HepG2 (cell line): ENCODE data around the gene RAP1GAP2. TPM values are rescaled to one million over a fixed set of nuclear protein-coding genes. Genes with fewer than 3 reads are reported as not detected.

Source experiments
- ARNT2 ChIP-seq: sonication (generic); formaldehyde crosslinking; IDR thresholded peaks from 2 replicates; pipeline ENCODE4 v1.8.0; 2022; ENCODE audit warnings: mild to moderate bottlenecking, low read depth, missing genetic modification reagents, moderate library complexity
- ATF4 ChIP-seq, 2 experiments: fragments of 450-650 bp in 1 of 2; sonication (generic) in 1 of 2; formaldehyde crosslinking; IDR thresholded peaks; 2 replicates each; pipeline versions ENCODE4 v1.5.0 to v1.8.0; 2020 to 2022; ENCODE audit warnings: mild to moderate bottlenecking in 1 of 2, missing genetic modification reagents in 1 of 2
- BRF2 ChIP-seq: sonication (generic); formaldehyde crosslinking; IDR thresholded peaks from 2 replicates; pipeline ENCODE4 v1.8.1; 2022; ENCODE audit warnings: mild to moderate bottlenecking, missing genetic modification reagents
- FOXC1 ChIP-seq: sonication (generic); formaldehyde crosslinking; IDR thresholded peaks from 2 replicates; pipeline ENCODE4 v1.8.0; 2022; ENCODE audit warnings: mild to moderate bottlenecking, missing genetic modification reagents, borderline replicate concordance
- HNRNPUL1 ChIP-seq: fragments of 200-400 bp; formaldehyde crosslinking; IDR thresholded peaks from 2 replicates; pipeline ENCODE4 v1.6.1; 2017; ENCODE audit warnings: low read depth, mild to moderate bottlenecking, low read length, moderate library complexity
- IRF2 ChIP-seq: IDR thresholded peaks from 2 replicates; pipeline ENCODE4 v1.6.1; 2018; ENCODE audit warnings: missing genetic modification reagents, missing compliant biosample characterization
- KDM5A ChIP-seq: fragments of 200-600 bp; sonication (generic); IDR thresholded peaks from 2 replicates; pipeline ENCODE4 v1.7.0; 2018; ENCODE audit warnings: antibody characterized with exemption, mild to moderate bottlenecking, low read length, borderline replicate concordance
- MBNL3 ChIP-seq: fragments of 250-450 bp; sonication (Bioruptor Pico); conservative IDR thresholded peaks from 2 replicates; pipeline ENCODE4 v1.8.0; 2022; ENCODE audit warnings: mild to moderate bottlenecking, inconsistent platforms
- NKX3-1 ChIP-seq: sonication (generic); formaldehyde crosslinking; IDR thresholded peaks from 2 replicates; pipeline ENCODE4 v1.5.0; 2020; ENCODE audit warnings: missing genetic modification reagents
- PRPF4 ChIP-seq: fragments of 200-400 bp; formaldehyde crosslinking; IDR thresholded peaks from 2 replicates; pipeline ENCODE4 v1.6.1; 2016; ENCODE audit warnings: low read length, low read depth; ENCODE audit not compliant: poor library complexity, severe bottlenecking
- RBM22 ChIP-seq: fragments of 200-400 bp; formaldehyde crosslinking; optimal IDR thresholded peaks from 2 replicates; pipeline ENCODE3; 2017; ENCODE audit warnings: mild to moderate bottlenecking, low read length, moderate library complexity
- SOX6 ChIP-seq, 2 experiments: fragments of 450-650 bp in 1 of 2; sonication (generic) in 1 of 2; formaldehyde crosslinking in 1 of 2; IDR thresholded peaks; 2 replicates each; pipeline versions ENCODE4 v1.4.0 to v1.6.1; 2017 to 2020; ENCODE audit warnings: antibody characterized with exemption in 1 of 2, mild to moderate bottlenecking in 1 of 2, missing genetic modification reagents in 1 of 2
- TCF7L2 ChIP-seq: IDR thresholded peaks from 2 replicates; pipeline ENCODE4 v1.6.1; 2011; ENCODE audit warnings: mild to moderate bottlenecking, low read depth, low read length, moderate library complexity
- TSC22D2 ChIP-seq: sonication (generic); formaldehyde crosslinking; IDR thresholded peaks from 2 replicates; pipeline ENCODE4 v1.5.1; 2020; ENCODE audit warnings: missing genetic modification reagents, mild to moderate bottlenecking, borderline replicate concordance
- ZBTB3 ChIP-seq: sonication (generic); formaldehyde crosslinking; IDR thresholded peaks from 2 replicates; pipeline ENCODE4 v1.4.0; 2020; ENCODE audit warnings: low read depth, mild to moderate bottlenecking, moderate library complexity, missing genetic modification reagents, borderline replicate concordance
- ZFP36L2 ChIP-seq: sonication (generic); formaldehyde crosslinking; IDR thresholded peaks from 2 replicates; pipeline ENCODE4 v1.4.0; 2020; ENCODE audit warnings: missing genetic modification reagents
- ZKSCAN1 ChIP-seq: fragments of 150-350 bp; IDR thresholded peaks from 2 replicates; pipeline ENCODE4 v1.6.1; 2014; ENCODE audit warnings: low read length
- ZNF326 ChIP-seq: sonication (generic); formaldehyde crosslinking; IDR thresholded peaks from 2 replicates; pipeline ENCODE4 v1.4.0; 2020; ENCODE audit warnings: missing genetic modification reagents, borderline replicate concordance
- ZNF598 ChIP-seq: sonication (generic); formaldehyde crosslinking; IDR thresholded peaks from 2 replicates; pipeline ENCODE4 v1.5.1; 2020; ENCODE audit warnings: mild to moderate bottlenecking, missing genetic modification reagents, borderline replicate concordance
- ZSCAN12 ChIP-seq: sonication (generic); formaldehyde crosslinking; IDR thresholded peaks from 2 replicates; pipeline ENCODE4 v1.9.0; 2021; ENCODE audit warnings: mild to moderate bottlenecking, missing genetic modification reagents
- ZSCAN9 ChIP-seq: IDR thresholded peaks from 2 replicates; pipeline ENCODE4 v1.6.1; 2016; ENCODE audit warnings: borderline replicate concordance
- ZZZ3 ChIP-seq: sonication (generic); formaldehyde crosslinking; IDR thresholded peaks from 2 replicates; pipeline ENCODE4 v1.4.0; 2020; ENCODE audit warnings: missing genetic modification reagents, mild to moderate bottlenecking, borderline replicate concordance
- polyA plus RNA-seq, 8 experiments: library from polyadenylated mRNA; depleted of rRNA in 3 of 8; stranded (reverse) in 7 of 8; unstranded in 1 of 8; fragments of >200 nt; fragmentation: Illumina TruSeq in 4 of 8; extraction: Trizol in 4 of 8; gene quantifications; 2 replicates each; pipeline versions ENCODE4 v1.2.1 to v1.2.3, GENCODE V29; 2011 to 2016; ENCODE audit warnings: low read depth in 4 of 8, missing spikeins in 1 of 8, mixed read lengths in 1 of 8; ENCODE audit not compliant: insufficient read depth in 1 of 8
- total RNA-seq, 5 experiments: library from RNA; depleted of rRNA; stranded (reverse); fragments of >200 nt; fragmentation: Illumina TruSeq; extraction: Trizol; gene quantifications; 2 replicates each; pipeline ENCODE4 v1.2.3, GENCODE V29; 2016; ENCODE audit warnings: low read depth in 1 of 5
- TF ChIP-seq, protein P1 (sequence below): sonication (generic); formaldehyde crosslinking; IDR thresholded peaks from 2 replicates; pipeline ENCODE4 v1.9.0; 2021; ENCODE audit warnings: missing genetic modification reagents, mild to moderate bottlenecking, borderline replicate concordance
- TF ChIP-seq, protein P2 (sequence below): sonication (generic); formaldehyde crosslinking; IDR thresholded peaks from 2 replicates; pipeline ENCODE4 v1.8.1; 2023; ENCODE audit warnings: missing genetic modification reagents, inconsistent platforms, borderline replicate concordance
- TF ChIP-seq, protein P3 (sequence below): sonication (generic); formaldehyde crosslinking; IDR thresholded peaks from 2 replicates; pipeline ENCODE4 v1.4.0; 2020; ENCODE audit warnings: missing genetic modification reagents

The RAP1GAP2 gene
- total and polyA plus RNA-seq, 2 of the 13 experiments (the other 11 are each of a cell fraction or from before 2014, with no cell fraction given), result 10.9 to 12.0 TPM

GRCh38 chr17:3048727-3049471 is 252.7 kb downstream of the RAP1GAP2 start (continued):
- TF ChIP-seq ZZZ3 (CRISPR knock-in tag) (no peak), HNRNPUL1 (no peak), KDM5A (peak; percentile 68), NKX3-1 (CRISPR knock-in tag) (no peak), BRF2 (no peak), ZNF598 (CRISPR knock-in tag) (no peak), ZSCAN9 (CRISPR knock-in tag) (no peak), ZBTB3 (CRISPR knock-in tag) (no peak), TSC22D2 (CRISPR knock-in tag) (no peak), RBM22 (no peak), IRF2 (CRISPR knock-in tag) (peak; percentile 13; the same call in 1 of the 2 replicates), ZSCAN12 (CRISPR knock-in tag) (no peak), ZFP36L2 (CRISPR knock-in tag) (no peak), MBNL3 (CRISPR knock-in tag) (no peak), ATF4 (CRISPR knock-in tag; IDR thresholded peaks at IDR 0.05) (no peak), ZKSCAN1 (no peak), ZNF326 (CRISPR knock-in tag) (no peak), FOXC1 (CRISPR knock-in tag) (no peak), SOX6 (IDR thresholded peaks at IDR 0.05) (no peak), SOX6 (CRISPR knock-in tag; IDR thresholded peaks at IDR 0.05) (no peak), TCF7L2 (no peak), PRPF4 (no peak), ARNT2 (peak; percentile 49; the same call in 1 of the 2 replicates)
- TF ChIP-seq, protein P1, sequence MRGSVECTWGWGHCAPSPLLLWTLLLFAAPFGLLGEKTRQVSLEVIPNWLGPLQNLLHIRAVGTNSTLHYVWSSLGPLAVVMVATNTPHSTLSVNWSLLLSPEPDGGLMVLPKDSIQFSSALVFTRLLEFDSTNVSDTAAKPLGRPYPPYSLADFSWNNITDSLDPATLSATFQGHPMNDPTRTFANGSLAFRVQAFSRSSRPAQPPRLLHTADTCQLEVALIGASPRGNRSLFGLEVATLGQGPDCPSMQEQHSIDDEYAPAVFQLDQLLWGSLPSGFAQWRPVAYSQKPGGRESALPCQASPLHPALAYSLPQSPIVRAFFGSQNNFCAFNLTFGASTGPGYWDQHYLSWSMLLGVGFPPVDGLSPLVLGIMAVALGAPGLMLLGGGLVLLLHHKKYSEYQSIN (CRISPR knock-in tag), result no peak
- TF ChIP-seq, protein P2, sequence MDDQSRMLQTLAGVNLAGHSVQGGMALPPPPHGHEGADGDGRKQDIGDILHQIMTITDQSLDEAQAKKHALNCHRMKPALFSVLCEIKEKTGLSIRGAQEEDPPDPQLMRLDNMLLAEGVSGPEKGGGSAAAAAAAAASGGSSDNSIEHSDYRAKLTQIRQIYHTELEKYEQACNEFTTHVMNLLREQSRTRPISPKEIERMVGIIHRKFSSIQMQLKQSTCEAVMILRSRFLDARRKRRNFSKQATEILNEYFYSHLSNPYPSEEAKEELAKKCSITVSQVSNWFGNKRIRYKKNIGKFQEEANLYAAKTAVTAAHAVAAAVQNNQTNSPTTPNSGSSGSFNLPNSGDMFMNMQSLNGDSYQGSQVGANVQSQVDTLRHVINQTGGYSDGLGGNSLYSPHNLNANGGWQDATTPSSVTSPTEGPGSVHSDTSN (CRISPR knock-in tag), result no peak
- TF ChIP-seq, protein P3, sequence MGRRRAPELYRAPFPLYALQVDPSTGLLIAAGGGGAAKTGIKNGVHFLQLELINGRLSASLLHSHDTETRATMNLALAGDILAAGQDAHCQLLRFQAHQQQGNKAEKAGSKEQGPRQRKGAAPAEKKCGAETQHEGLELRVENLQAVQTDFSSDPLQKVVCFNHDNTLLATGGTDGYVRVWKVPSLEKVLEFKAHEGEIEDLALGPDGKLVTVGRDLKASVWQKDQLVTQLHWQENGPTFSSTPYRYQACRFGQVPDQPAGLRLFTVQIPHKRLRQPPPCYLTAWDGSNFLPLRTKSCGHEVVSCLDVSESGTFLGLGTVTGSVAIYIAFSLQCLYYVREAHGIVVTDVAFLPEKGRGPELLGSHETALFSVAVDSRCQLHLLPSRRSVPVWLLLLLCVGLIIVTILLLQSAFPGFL (CRISPR knock-in tag), result no peak
